Bronchial epithelial cell (primary cell): Measurements from ENCODE around the gene PLXNA4. TPM values are rescaled to one million over a fixed set of nuclear protein-coding genes. Genes with fewer than 3 reads are reported as not detected.

Experiments used
- DNase-seq: peaks from one replicate; pipeline ENCODE4 v3.0.0-alpha.2; 2010; ENCODE audit warnings: low read depth
- FAIRE-seq: peaks from 2 replicates; lab custom pipeline; 2011; peaks lifted over from hg19 to GRCh38; lab: Jason Lieb, UNC
- H3K27me3 ChIP-seq: 2 replicates; pipeline ENCODE4 v1.5.1; 2011; ENCODE audit warnings: low read length; ENCODE audit not compliant: control insufficient read depth, insufficient read depth
- H3K36me3 ChIP-seq: 2 replicates; pipeline ENCODE4 v1.5.1; 2011; ENCODE audit warnings: low read length; ENCODE audit not compliant: control insufficient read depth, insufficient read depth
- H3K4me3 ChIP-seq: 2 replicates; pipeline ENCODE4 v1.5.1; 2011; ENCODE audit warnings: mild to moderate bottlenecking, low read depth, low read length, control low read depth
- total RNA-seq: library from RNA; depleted of rRNA; stranded (reverse); fragments of >200 nt; gene quantifications from 2 replicates; pipeline ENCODE4 v1.2.1, GENCODE V29; 2014
- TF ChIP-seq, protein P1 (sequence below): IDR thresholded peaks from 2 replicates; pipeline ENCODE4 v1.5.1; 2011; ENCODE audit warnings: mild to moderate bottlenecking, moderate library complexity, low read length, control low read depth, inconsistent platforms; ENCODE audit not compliant: insufficient read depth, severe bottlenecking

PLXNA4 gene
- total RNA-seq, 1 donor from 2014 or later = under 0.01 TPM

DNA sequence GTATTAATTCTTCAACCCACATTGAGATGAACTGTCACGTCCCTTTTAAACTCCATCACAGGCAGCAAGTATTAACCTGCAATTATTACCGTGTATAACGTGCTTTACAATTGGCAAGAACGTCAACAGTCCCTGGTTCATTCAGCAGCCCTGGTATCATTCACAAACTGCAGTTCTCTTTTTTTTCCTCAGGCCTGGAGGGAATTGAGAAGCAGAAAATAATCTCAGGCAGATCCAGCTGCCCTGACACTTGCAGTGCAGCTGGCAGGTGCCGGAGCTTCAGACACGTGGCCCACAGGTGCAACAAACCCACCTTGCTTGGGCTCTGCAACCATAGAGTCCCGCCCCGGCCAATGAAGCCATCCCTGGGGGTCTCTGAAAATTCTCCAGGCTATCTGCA is 137.3 kb downstream of the PLXNA4 start:
- no peak for FAIRE-seq
- H3K27me3 ChIP-seq = no peaks in the 10 kb centered on the region

DNA sequence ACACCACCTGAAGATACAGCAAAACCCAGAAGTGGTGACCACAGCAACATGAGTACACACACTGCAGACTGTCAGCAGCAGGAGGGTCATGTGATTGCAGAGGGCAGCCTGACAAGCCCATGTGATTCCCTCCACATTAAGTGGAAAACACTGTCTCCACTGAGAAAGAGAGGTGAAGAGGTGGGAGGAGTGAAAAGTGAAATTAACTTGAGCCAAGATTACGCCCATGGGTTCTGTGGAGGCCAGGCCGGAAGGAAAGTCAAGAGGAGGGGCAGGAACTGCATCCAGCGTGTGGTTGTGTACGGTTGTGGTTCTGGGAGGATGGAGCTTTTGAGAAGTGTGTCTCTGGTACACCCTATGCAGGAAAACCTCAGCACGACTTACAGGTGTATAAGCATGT is 138.5 kb downstream of the PLXNA4 start:
- TF ChIP-seq, protein P1, sequence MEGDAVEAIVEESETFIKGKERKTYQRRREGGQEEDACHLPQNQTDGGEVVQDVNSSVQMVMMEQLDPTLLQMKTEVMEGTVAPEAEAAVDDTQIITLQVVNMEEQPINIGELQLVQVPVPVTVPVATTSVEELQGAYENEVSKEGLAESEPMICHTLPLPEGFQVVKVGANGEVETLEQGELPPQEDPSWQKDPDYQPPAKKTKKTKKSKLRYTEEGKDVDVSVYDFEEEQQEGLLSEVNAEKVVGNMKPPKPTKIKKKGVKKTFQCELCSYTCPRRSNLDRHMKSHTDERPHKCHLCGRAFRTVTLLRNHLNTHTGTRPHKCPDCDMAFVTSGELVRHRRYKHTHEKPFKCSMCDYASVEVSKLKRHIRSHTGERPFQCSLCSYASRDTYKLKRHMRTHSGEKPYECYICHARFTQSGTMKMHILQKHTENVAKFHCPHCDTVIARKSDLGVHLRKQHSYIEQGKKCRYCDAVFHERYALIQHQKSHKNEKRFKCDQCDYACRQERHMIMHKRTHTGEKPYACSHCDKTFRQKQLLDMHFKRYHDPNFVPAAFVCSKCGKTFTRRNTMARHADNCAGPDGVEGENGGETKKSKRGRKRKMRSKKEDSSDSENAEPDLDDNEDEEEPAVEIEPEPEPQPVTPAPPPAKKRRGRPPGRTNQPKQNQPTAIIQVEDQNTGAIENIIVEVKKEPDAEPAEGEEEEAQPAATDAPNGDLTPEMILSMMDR = no peak
- DNase-seq (no peak), FAIRE-seq (no peak)
- Histone ChIP-seq H3K36me3 (no peaks in the 10 kb centered on the region), H3K4me3 (no peak overlapping the region), H3K27me3 (no peaks in the 10 kb centered on the region)

More for the DNA sequence above, 137.3 kb downstream of the PLXNA4 start:
- Histone ChIP-seq H3K4me3 (no peak overlapping the region), H3K36me3 (no peaks in the 10 kb centered on the region)
- DNase-seq = no peak
- TF ChIP-seq, protein P1 = no peak

DNA sequence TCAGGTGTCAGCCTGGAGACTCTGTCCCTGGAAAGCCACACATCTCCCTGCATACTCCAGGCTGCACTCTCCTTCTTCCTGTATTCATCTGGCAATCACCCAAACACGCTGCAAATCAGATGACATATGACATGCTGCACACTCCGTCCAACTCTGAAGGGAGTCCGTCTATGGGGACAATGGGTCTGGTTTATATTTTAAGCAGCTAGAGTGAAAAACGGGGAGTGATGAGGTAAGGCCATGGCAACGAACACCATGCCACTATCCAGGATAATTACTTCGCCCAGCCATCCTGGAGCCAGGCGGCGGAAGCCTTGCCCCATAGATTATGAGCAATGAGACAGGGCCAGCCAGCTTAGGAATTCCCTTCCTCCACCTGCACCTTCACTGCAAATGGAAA is 140.1 kb downstream of the PLXNA4 start:
- Histone ChIP-seq H3K36me3 (no peaks in the 10 kb centered on the region), H3K4me3 (no peak overlapping the region), H3K27me3 (no peaks in the 10 kb centered on the region)
- TF ChIP-seq, protein P1 = no peak
- no peak for FAIRE-seq
- no peak for DNase-seq

DNA sequence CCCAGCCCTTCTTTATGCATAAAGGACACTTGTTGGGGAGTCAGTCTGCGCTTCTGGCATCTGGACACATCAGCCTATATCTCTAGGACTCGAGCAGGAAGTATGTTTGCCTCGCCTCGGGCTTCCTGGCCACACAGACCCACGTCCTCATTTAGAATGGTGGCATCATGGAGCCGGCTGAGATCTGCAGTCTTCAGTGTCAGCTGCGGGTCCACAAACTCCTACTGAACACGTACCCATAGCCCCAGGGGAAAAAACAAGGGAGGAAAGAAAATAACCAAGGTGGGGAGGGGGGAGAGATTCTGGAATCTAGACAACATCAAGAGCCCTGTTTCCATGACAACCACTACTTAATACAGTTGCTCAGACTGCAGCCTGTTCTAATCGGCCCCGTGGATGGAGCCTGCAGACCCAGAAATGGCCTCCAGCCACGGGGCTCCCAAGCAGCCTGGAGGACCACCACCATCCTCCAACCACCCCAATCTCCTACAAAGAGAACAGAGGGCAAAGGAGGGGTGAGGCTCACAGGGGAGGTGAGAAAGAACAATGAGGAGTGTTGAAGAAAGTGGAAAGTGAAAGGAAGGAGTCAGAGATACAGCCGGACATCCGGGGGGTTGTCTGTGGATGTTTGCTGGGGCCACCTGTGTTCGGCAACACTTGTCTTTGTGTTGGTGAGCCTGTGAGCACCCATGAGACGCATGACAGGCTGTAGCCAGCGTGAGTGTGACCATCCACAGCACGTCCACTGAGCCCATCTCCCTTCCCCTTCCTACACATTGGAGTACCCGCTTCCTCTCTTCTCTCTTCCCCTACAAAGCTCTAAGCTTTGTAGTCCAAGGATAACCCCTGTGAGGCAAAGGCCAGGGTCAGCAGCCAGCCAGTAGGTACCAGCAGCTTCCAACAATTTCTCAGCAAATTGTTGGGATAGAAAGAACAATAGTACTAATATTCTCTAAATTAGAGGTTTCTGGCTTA is 141.0 kb downstream of the PLXNA4 start:
- TF ChIP-seq, protein P1 = no peak
- no peak overlapping the region for H3K4me3 ChIP-seq

DNA sequence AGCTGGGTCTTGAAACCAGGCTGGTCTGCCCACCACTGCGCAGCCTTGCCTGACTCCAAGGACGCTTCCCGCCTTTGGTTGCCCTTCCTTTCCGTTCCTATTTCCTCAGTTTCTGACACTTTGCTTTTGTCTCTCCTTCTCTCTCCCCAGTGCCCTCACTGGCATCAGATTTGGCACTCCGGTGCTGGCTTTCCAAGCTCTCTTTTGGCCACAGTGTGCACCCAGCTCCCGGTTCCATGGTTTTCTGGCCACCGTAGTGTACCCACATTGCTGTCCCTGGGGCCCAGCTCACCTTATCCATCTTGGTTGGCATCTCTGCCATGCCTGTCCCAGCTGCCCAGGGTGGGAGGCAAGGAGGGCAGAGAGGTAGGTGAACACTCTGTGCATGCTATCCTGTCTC is 142.2 kb downstream of the PLXNA4 start:
- Histone ChIP-seq H3K27me3 (no peaks in the 10 kb centered on the region), H3K4me3 (no peak overlapping the region), H3K36me3 (no peaks in the 10 kb centered on the region)
- FAIRE-seq (no peak), DNase-seq (no peak)
- TF ChIP-seq, protein P1 = no peak

More for the DNA sequence above, 141.0 kb downstream of the PLXNA4 start:
- FAIRE-seq (no peak), DNase-seq (no peak)
- Histone ChIP-seq H3K36me3 (no peaks in the 10 kb centered on the region), H3K27me3 (no peaks in the 10 kb centered on the region)
